ENCODE measurements around the gene TJP1.
"Not testable (repeated sequence)": the region's sequence is repeated elsewhere in the genome, so short reads cannot be mapped to it uniquely, and the experiment has no call there.

Gene TJP1

DNA sequence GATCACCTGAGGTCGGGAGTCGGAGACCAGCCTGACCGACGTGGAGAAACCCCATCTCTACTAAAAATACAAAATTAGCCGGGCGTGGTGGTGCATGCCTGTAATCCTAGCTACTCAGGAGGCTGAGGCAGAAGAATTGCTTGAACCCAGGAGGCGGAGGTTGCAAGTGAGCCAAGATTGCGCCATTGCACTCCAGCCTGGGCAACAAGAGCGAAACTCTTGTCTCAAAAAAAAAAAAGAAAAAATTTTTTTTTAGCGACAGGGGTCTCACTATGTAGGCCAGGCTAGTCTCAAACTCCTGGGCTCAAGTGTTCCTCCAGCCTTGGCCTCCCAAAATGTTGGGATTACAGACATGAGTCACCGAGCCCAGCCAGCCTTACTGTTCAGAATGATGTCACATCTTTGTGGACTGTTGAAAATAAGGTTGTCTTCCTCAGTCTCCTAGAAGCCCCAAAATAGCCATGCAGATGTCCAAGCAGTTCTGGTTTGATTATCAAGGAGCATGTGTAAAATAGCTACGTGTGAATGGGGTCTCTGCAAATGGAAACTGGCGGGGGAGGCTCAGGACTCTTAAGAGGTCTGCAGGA is 145.8 kb downstream of the TJP1 start:
- H2BK5ac ChIP-seq (ENCODE audit: low read depth, low read length, poor library complexity); H4K91ac ChIP-seq (ENCODE audit: low read depth, low read length); H3K4ac ChIP-seq (ENCODE audit: low read depth, low read length); H2BK12ac ChIP-seq (ENCODE audit: low read length); H2BK120ac ChIP-seq (ENCODE audit: insufficient read depth, low read length, poor library complexity); H4K12ac ChIP-seq (ENCODE audit: low read depth, low read length); H3K9ac ChIP-seq (ENCODE audit: low read length); H2AK5ac ChIP-seq (ENCODE audit: low read length); H3K4me2 ChIP-seq (ENCODE audit: low read length); DNase-seq; H3K36me3 ChIP-seq (ENCODE audit: control insufficient read depth in 1 of 2, insufficient read depth in 2 of 2, low read length in 2 of 2); H4K8ac ChIP-seq (ENCODE audit: low read depth, low read length); H3K27ac ChIP-seq (ENCODE audit: low read depth, low read length); H3K4me3 ChIP-seq (ENCODE audit: low read depth, low read length); H3K4me1 ChIP-seq (ENCODE audit: control insufficient read depth in 1 of 2, insufficient read depth in 2 of 2, low read length in 2 of 2); H3K79me2 ChIP-seq (ENCODE audit: control insufficient read depth, insufficient read depth, low read length, poor library complexity); H3K18ac ChIP-seq (ENCODE audit: low read length); H3K14ac ChIP-seq (ENCODE audit: low read length); H3K27me3 ChIP-seq (ENCODE audit: insufficient read depth, low read length); H2AFZ ChIP-seq (ENCODE audit: insufficient read depth, low read length, poor library complexity); H3K79me1 ChIP-seq (ENCODE audit: low read length); H3K23ac ChIP-seq (ENCODE audit: low read length); H3K9me3 ChIP-seq (ENCODE audit: insufficient read depth, low read depth, low read length): not testable (repeated sequence)
- WGBS (ENCODE audit: extremely low coverage, insufficient coverage, insufficient read length) = no CpG with 5 or more reads among the region's 13 CpGs

DNA sequence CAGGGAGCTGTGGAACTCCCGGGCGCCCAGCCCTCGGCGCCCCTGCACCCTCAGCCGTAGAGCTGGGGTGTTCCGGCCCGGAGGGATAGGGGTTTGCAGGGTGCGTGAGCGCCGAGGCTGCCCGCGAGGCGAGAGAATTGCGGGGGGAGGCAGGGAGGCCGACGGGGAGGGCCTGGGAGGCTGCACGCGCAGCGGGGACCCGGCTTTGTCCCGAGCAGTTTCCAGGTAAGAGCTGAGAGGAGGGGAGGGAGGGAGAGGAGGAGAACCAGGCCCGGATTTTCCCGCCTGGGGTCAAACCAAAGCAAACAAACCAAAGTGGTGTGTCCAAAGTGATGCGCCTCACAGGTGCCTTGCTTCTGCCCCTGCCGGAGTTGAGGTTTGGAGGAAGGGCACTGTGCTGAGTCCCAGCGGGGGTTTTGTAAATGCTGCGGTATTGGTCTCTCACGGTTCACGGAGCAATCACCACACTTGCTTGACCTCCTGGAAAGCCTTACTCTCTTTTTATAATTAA is 146.4 kb downstream of the TJP1 start:
- H3K4me3 ChIP-seq (ENCODE audit: low read depth, low read length) = peak overlapping the region; percentile 23
- no peak overlapping the region for H3K9ac ChIP-seq (ENCODE audit: low read length)
- no peak overlapping the region for H3K18ac ChIP-seq (ENCODE audit: low read length)
- WGBS (ENCODE audit: extremely low coverage, insufficient coverage, insufficient read length) = no CpG with 5 or more reads among the region's 29 CpGs
- no peak overlapping the region for H2BK12ac ChIP-seq (ENCODE audit: low read length)
- no peak overlapping the region for H2BK5ac ChIP-seq (ENCODE audit: low read depth, low read length, poor library complexity)
- peaks cover 4 to 8% of the 10 kb centered on the region in 2 experiments for H3K4me1 ChIP-seq (ENCODE audit: control insufficient read depth in 1 of 2, insufficient read depth in 2 of 2, low read length in 2 of 2)
- H3K14ac ChIP-seq (ENCODE audit: low read length) = no peak overlapping the region
- no peaks in the 10 kb centered on the region for H3K36me3 ChIP-seq (ENCODE audit: control insufficient read depth in 1 of 2, insufficient read depth in 2 of 2, low read length in 2 of 2)
- no peak overlapping the region for H3K27ac ChIP-seq (ENCODE audit: low read depth, low read length)
- H4K91ac ChIP-seq (ENCODE audit: low read depth, low read length) = no peak overlapping the region
- no peak overlapping the region for H4K12ac ChIP-seq (ENCODE audit: low read depth, low read length)
- no peak overlapping the region for H2BK120ac ChIP-seq (ENCODE audit: insufficient read depth, low read length, poor library complexity)
- H3K79me1 ChIP-seq (ENCODE audit: low read length) = peaks cover 4% of the 10 kb centered on the region
- H3K23ac ChIP-seq (ENCODE audit: low read length) = no peak overlapping the region
- peak overlapping the region; percentile 72 for H3K4me2 ChIP-seq (ENCODE audit: low read length)
- no peak overlapping the region for H2AFZ ChIP-seq (ENCODE audit: insufficient read depth, low read length, poor library complexity)
- peaks cover 4% of the 10 kb centered on the region for H3K79me2 ChIP-seq (ENCODE audit: control insufficient read depth, insufficient read depth, low read length, poor library complexity)
- no peak for DNase-seq
- H3K9me3 ChIP-seq (ENCODE audit: insufficient read depth, low read depth, low read length) = no peaks in the 10 kb centered on the region
- H3K27me3 ChIP-seq (ENCODE audit: insufficient read depth, low read length) = peaks cover 6% of the 10 kb centered on the region
- H3K4ac ChIP-seq (ENCODE audit: low read depth, low read length) = no peak overlapping the region
- H4K8ac ChIP-seq (ENCODE audit: low read depth, low read length) = no peak overlapping the region
- no peak overlapping the region for H2AK5ac ChIP-seq (ENCODE audit: low read length)

DNA sequence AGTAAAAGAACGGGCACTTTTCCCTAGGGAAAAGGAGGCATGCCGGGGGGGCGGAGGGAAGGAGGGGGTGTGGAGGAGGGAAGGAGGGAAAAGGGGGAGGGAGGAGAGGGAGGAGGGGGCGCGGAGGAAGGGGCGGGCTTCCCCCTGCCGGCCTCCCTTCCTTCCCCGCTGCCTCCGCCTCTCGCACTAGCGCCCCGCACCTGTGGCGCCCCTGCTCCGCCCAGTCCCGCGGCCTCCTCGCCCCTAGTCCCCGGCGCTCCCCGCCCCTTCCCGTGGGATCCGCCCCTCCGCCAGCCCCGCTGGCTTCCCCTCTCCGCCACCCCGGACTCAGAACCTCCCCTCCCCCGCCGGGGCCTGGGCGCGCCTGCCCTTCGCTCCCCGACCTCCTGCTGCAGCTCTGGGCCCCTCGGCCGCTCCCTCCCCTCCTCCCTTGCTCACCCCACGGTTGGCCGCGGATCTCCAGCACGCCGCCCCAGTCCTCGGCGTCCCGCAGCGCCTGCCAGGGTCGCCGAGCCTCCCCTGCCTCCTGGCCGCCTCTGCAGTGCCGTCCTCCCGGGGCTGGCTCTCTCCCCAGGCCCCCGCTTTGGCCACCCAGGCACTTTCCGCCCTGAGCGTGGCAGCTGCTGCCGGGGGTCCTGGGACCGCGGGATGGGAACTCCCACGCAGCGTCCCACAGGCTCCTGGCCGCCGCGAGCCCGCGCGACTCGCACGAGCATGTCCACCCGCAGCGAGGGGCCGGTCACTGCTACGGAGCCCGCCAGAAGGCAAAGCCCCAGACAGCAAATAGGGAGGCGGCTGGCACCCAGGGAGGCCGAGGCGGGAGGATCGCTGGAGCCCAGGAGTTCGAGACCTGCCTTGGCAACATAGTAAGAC is 147.4 kb downstream of the TJP1 start:
- Histone ChIP-seq H2BK120ac (ENCODE audit: insufficient read depth, low read length, poor library complexity) (peak overlapping the region; percentile 23), H3K14ac (ENCODE audit: low read length) (peak overlapping the region; percentile 79), H3K27me3 (ENCODE audit: insufficient read depth, low read length) (peaks cover 6% of the 10 kb centered on the region), H3K9ac (ENCODE audit: low read length) (peak overlapping the region; percentile 0), H4K8ac (ENCODE audit: low read depth, low read length) (peak overlapping the region; percentile 56), H2BK5ac (ENCODE audit: low read depth, low read length, poor library complexity) (no peak overlapping the region), H3K27ac (ENCODE audit: low read depth, low read length) (no peak overlapping the region), H2AK5ac (ENCODE audit: low read length) (no peak overlapping the region), H2AFZ (ENCODE audit: insufficient read depth, low read length, poor library complexity) (peak overlapping the region; percentile 99), H3K4me3 (ENCODE audit: low read depth, low read length) (peak overlapping the region; percentile 77), H3K18ac (ENCODE audit: low read length) (peak overlapping the region; percentile 13), H3K79me2 (ENCODE audit: control insufficient read depth, insufficient read depth, low read length, poor library complexity) (peaks cover 4% of the 10 kb centered on the region), H3K23ac (ENCODE audit: low read length) (no peak overlapping the region), H4K12ac (ENCODE audit: low read depth, low read length) (peak overlapping the region; percentile 23), H2BK12ac (ENCODE audit: low read length) (peak overlapping the region; percentile 42), H3K79me1 (ENCODE audit: low read length) (peaks cover 4% of the 10 kb centered on the region), H4K91ac (ENCODE audit: low read depth, low read length) (peak overlapping the region; percentile 33), H3K36me3 (ENCODE audit: control insufficient read depth in 1 of 2, insufficient read depth in 2 of 2, low read length in 2 of 2) (no peaks in the 10 kb centered on the region), H3K9me3 (ENCODE audit: insufficient read depth, low read depth, low read length) (no peaks in the 10 kb centered on the region), H3K4me1 (ENCODE audit: control insufficient read depth in 1 of 2, insufficient read depth in 2 of 2, low read length in 2 of 2) (peaks cover 4 to 8% of the 10 kb centered on the region in 2 experiments), H3K4me2 (ENCODE audit: low read length) (peak overlapping the region; percentile 72), H3K4ac (ENCODE audit: low read depth, low read length) (peak overlapping the region; percentile 49)
- WGBS (ENCODE audit: extremely low coverage, insufficient coverage, insufficient read length) = no CpG with 5 or more reads among the region's 74 CpGs
- DNase-seq = peak; percentile 7 to 29

DNA sequence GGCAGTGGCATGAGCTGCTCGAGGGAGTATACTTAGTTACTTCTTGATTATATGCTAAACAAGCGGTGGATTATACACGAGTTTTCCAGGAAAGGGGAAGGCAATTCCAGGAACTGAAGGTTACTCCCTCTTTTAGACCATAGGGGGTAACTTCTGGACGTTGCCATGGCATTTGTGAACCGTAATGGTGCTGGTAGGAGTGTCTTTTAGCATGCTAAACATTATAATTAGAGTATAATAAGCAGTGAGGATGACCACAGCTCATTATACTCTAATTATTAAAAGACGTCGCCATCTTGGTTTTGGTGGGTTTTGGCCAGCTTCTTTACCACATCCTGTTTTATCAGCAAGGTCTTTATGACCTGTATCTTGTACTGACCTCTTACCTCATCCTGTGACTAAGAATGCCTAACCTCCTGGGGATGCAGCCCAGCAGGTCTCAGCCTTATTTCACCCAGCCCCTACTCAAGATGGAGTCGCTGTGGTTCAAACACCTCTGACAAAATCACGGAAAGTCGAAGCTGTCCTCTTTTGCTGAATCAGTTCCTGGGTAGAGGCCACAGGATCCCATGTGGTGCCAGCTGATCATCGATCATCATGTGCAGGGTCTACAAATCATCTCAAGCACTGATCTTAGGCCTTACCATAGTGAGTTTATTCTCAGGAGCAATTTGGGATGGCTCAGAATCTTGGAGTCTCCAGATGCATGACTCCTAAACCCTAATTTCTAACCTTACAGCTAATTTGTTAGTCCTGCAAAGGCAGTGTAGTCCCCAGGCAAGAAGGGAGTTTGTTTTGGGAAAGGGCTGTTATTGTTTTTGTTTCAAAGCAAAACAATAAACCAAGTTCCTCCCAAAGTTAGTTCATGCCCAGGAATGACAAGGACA is 149.1 kb downstream of the TJP1 start:
- no peak overlapping the region for H4K8ac ChIP-seq (ENCODE audit: low read depth, low read length)
- no peak overlapping the region for H3K27ac ChIP-seq (ENCODE audit: low read depth, low read length)
- no peak overlapping the region for H3K4ac ChIP-seq (ENCODE audit: low read depth, low read length)
- H3K9me3 ChIP-seq (ENCODE audit: insufficient read depth, low read depth, low read length) = no peaks in the 10 kb centered on the region
- no peaks in the 10 kb centered on the region for H3K36me3 ChIP-seq (ENCODE audit: control insufficient read depth in 1 of 2, insufficient read depth in 2 of 2, low read length in 2 of 2)
- no peak overlapping the region for H2BK12ac ChIP-seq (ENCODE audit: low read length)
- H3K9ac ChIP-seq (ENCODE audit: low read length) = no peak overlapping the region
- WGBS (ENCODE audit: extremely low coverage, insufficient coverage, insufficient read length) = no CpG with 5 or more reads among the region's 11 CpGs
- no peak overlapping the region for H3K4me2 ChIP-seq (ENCODE audit: low read length)
- no peak overlapping the region for H3K18ac ChIP-seq (ENCODE audit: low read length)
- peaks cover 4% of the 10 kb centered on the region for H3K79me1 ChIP-seq (ENCODE audit: low read length)
- no peak overlapping the region for H3K23ac ChIP-seq (ENCODE audit: low read length)
- peaks cover 4% of the 10 kb centered on the region for H3K79me2 ChIP-seq (ENCODE audit: control insufficient read depth, insufficient read depth, low read length, poor library complexity)
- no peak overlapping the region for H3K4me3 ChIP-seq (ENCODE audit: low read depth, low read length)
- no peak overlapping the region for H3K14ac ChIP-seq (ENCODE audit: low read length)
- peaks cover 4 to 8% of the 10 kb centered on the region in 2 experiments for H3K4me1 ChIP-seq (ENCODE audit: control insufficient read depth in 1 of 2, insufficient read depth in 2 of 2, low read length in 2 of 2)
- no peak overlapping the region for H4K91ac ChIP-seq (ENCODE audit: low read depth, low read length)
- no peak for DNase-seq
- H4K12ac ChIP-seq (ENCODE audit: low read depth, low read length) = no peak overlapping the region
- no peak overlapping the region for H2BK120ac ChIP-seq (ENCODE audit: insufficient read depth, low read length, poor library complexity)
- H2BK5ac ChIP-seq (ENCODE audit: low read depth, low read length, poor library complexity) = no peak overlapping the region
- peaks cover 6% of the 10 kb centered on the region for H3K27me3 ChIP-seq (ENCODE audit: insufficient read depth, low read length)
- no peak overlapping the region for H2AFZ ChIP-seq (ENCODE audit: insufficient read depth, low read length, poor library complexity)
- H2AK5ac ChIP-seq (ENCODE audit: low read length) = no peak overlapping the region

All from trophoblast cell (in vitro differentiated cells and primary cell).